PFSK-1 (cell line): ENCODE data around the gene LIME1.
A peak's percentile ranks its signal among the peaks of the same experiment; 100 is the strongest.

Experiments used
- FOXP2 ChIP-seq: optimal IDR thresholded peaks from 2 replicates; pipeline ENCODE3; 2011; ENCODE audit warnings: borderline replicate concordance, control low read depth, inconsistent platforms; ENCODE audit not compliant: insufficient read depth; ENCODE audit errors: extremely low read length, extremely low read depth
- POLR2AphosphoS5 ChIP-seq: IDR thresholded peaks from 2 replicates; pipeline ENCODE4 v1.6.1; 2012; ENCODE audit warnings: low read depth, mild to moderate bottlenecking, control low read depth, low read length, moderate library complexity
- REST ChIP-seq, 2 experiments: IDR thresholded peaks; 2 replicates each; pipeline versions ENCODE4 v1.6.1 to v1.8.0; 2011 to 2012; ENCODE audit warnings: low read depth in 2 of 2, low read length in 2 of 2, control low read depth in 1 of 2, inconsistent platforms in 1 of 2, mild to moderate bottlenecking in 1 of 2, moderate library complexity in 1 of 2; ENCODE audit not compliant: insufficient read depth in 1 of 2
- SIN3A ChIP-seq: IDR thresholded peaks from 2 replicates; pipeline ENCODE4 v1.6.1; 2012; ENCODE audit warnings: mild to moderate bottlenecking, low read length, moderate library complexity, borderline replicate concordance; ENCODE audit not compliant: insufficient read depth
- TAF1 ChIP-seq: IDR thresholded peaks from 2 replicates; pipeline ENCODE4 v1.6.1; 2012; ENCODE audit warnings: low read length, control low read depth, borderline replicate concordance; ENCODE audit not compliant: insufficient read depth

Gene LIME1

GRCh38 chr20:63736893-63737694, 630 bp downstream of the LIME1 start:
- TF ChIP-seq FOXP2, result no peak
- no peak for TF ChIP-seq TAF1
- no peak for TF ChIP-seq POLR2AphosphoS5
- no peak for TF ChIP-seq SIN3A

GRCh38 chr20:63737695-63737944, 1.2 kb downstream of the LIME1 start:
- TF ChIP-seq POLR2AphosphoS5, result no peak

- TF ChIP-seq POLR2AphosphoS5 (no peak), SIN3A (no peak), TAF1 (no peak), FOXP2 (no peak), REST (IDR thresholded peaks at IDR 0.05; ENCODE audit: insufficient read depth in 1 of 2, low read depth in 2 of 2, low read length in 2 of 2) (no peak)
Observed at GRCh38 chr20:63737945-63738686, 1.7 kb downstream of the LIME1 start.

GRCh38 chr20:63738687-63739129, 2.2 kb downstream of the LIME1 start:
- TF ChIP-seq SIN3A (no peak), TAF1 (no peak), FOXP2 (no peak), POLR2AphosphoS5 (no peak), REST (IDR thresholded peaks at IDR 0.05; ENCODE audit: insufficient read depth in 1 of 2, low read depth in 2 of 2, low read length in 2 of 2) (no peak)

GRCh38 chr20:63739130-63740069, 2.9 kb downstream of the LIME1 start, which contains the start of gene SLC2A4RG:
TSS of gene SLC2A4RG (plus strand) at chr20:63739776. CDS start at chr20:63739913, 137 bp downstream.
- 0 out of 2 replicates have a peak, but pooled peaks have one; percentile 19 for TF ChIP-seq POLR2AphosphoS5
- no peak for TF ChIP-seq SIN3A
- no peak for TF ChIP-seq TAF1
- TF ChIP-seq REST (IDR thresholded peaks at IDR 0.05; ENCODE audit: insufficient read depth in 1 of 2, low read depth in 2 of 2, low read length in 2 of 2), result no peak
- TF ChIP-seq FOXP2, result peak; percentile 15
